IMR-90 (cell line): ENCODE measurements around the gene ZMAT5. TPM values are rescaled to one million over a fixed set of nuclear protein-coding genes. Genes with fewer than 3 reads are reported as not detected.

Source experiments
- ATAC-seq: fragments of 200-7000 bp; cut with Tn5 transposase; 2 replicates; pipeline ENCODE4 v1.9.1; 2020; ENCODE audit warnings: low read depth, mild to moderate bottlenecking, moderate library complexity
- BruUV-seq: library from RNA; stranded (reverse); fragments of 400-500 nt; replicated peaks from 2 replicates; lab custom pipeline; 2021; lab: Mats Ljungman, UMichigan
- CTCF ChIA-PET: fragments of 300-600 bp; formaldehyde crosslinking; extraction: SDS; loops from one replicate; lab custom pipeline; 2021; ENCODE audit warnings: antibody characterized with exemption; lab: Yijun Ruan, JAX
- POLR2A ChIA-PET: fragments of 300-600 bp; sonication (Branson Sonifier 250); formaldehyde crosslinking; loops from one replicate; lab custom pipeline; 2022; ENCODE audit warnings: antibody characterized with exemption; ENCODE audit not compliant: unreplicated experiment; lab: Charles Lee
- DNase-seq: peaks from one replicate; pipeline ENCODE4 v3.0.0; 2013
- H2AFZ ChIP-seq: replicated peaks from 2 replicates; pipeline ENCODE3; 2013; ENCODE audit warnings: low read length, mild to moderate bottlenecking; ENCODE audit not compliant: poor library complexity
- H2AK5ac ChIP-seq: 2 replicates; pipeline ENCODE4 v1.6.1; 2013; ENCODE audit warnings: low read depth, low read length, inconsistent platforms
- H2AK9ac ChIP-seq: replicated peaks from 2 replicates; pipeline ENCODE3; 2013; ENCODE audit warnings: mild to moderate bottlenecking, low read depth, low read length, moderate library complexity; ENCODE audit not compliant: poor library complexity
- H2BK120ac ChIP-seq: 2 replicates; pipeline ENCODE4 v1.6.1; 2013; ENCODE audit warnings: low read depth, low read length, inconsistent platforms
- H2BK15ac ChIP-seq: 3 replicates; pipeline ENCODE4 v1.6.1; 2013; ENCODE audit warnings: low read depth, low read length, inconsistent platforms
- H2BK20ac ChIP-seq: 2 replicates; pipeline ENCODE4 v1.6.1; 2013; ENCODE audit warnings: low read depth, mild to moderate bottlenecking, inconsistent platforms, low read length, moderate library complexity
- H2BK5ac ChIP-seq: 2 replicates; pipeline ENCODE4 v1.6.1; 2013; ENCODE audit warnings: mild to moderate bottlenecking, low read depth, low read length, inconsistent platforms; ENCODE audit not compliant: poor library complexity, severe bottlenecking
- H3K14ac ChIP-seq: replicated peaks from 2 replicates; pipeline ENCODE4 v1.6.1; 2013; ENCODE audit warnings: low read depth, low read length, inconsistent platforms
- H3K18ac ChIP-seq: 2 replicates; pipeline ENCODE4 v1.6.1; 2013; ENCODE audit warnings: low read depth, low read length, control low read depth
- H3K23ac ChIP-seq: 2 replicates; pipeline ENCODE4 v1.6.1; 2013; ENCODE audit warnings: low read depth, low read length, inconsistent platforms
- H3K27ac ChIP-seq: 2 replicates; pipeline ENCODE4 v1.5.1; 2013; ENCODE audit warnings: mild to moderate bottlenecking, control low read depth, low read length; ENCODE audit not compliant: insufficient read depth
- H3K27me3 ChIP-seq: 2 replicates; pipeline ENCODE4 v1.6.1; 2013; ENCODE audit warnings: low read length; ENCODE audit not compliant: control insufficient read depth, insufficient read depth
- H3K36me3 ChIP-seq: 2 replicates; pipeline ENCODE4 v1.6.1; 2013; ENCODE audit warnings: low read length, mixed read lengths; ENCODE audit not compliant: control insufficient read depth, insufficient read depth
- H3K4ac ChIP-seq: 2 replicates; pipeline ENCODE4 v1.6.1; 2013; ENCODE audit warnings: low read depth, low read length, inconsistent platforms
- H3K4me1 ChIP-seq: 2 replicates; pipeline ENCODE4 v1.6.1; 2013; ENCODE audit warnings: low read length, mixed read lengths; ENCODE audit not compliant: control insufficient read depth, insufficient read depth
- H3K4me2 ChIP-seq: 2 replicates; pipeline ENCODE4 v1.6.1; 2013; ENCODE audit warnings: low read depth, mild to moderate bottlenecking, control low read depth, low read length, moderate library complexity
- H3K4me3 ChIP-seq: 2 replicates; pipeline ENCODE4 v1.5.1; 2013; ENCODE audit warnings: low read depth, mild to moderate bottlenecking, control low read depth, low read length, moderate library complexity; ENCODE audit not compliant: insufficient read depth
- H3K56ac ChIP-seq: 2 replicates; pipeline ENCODE4 v1.6.1; 2013; ENCODE audit warnings: low read length, inconsistent platforms; ENCODE audit not compliant: insufficient read depth; ENCODE audit errors: extremely low read depth
- H3K79me1 ChIP-seq, 2 experiments: 2 replicates each; pipeline ENCODE4 v1.6.1; 2013; ENCODE audit warnings: low read length in 2 of 2, inconsistent platforms in 1 of 2, low read depth in 1 of 2
- H3K9ac ChIP-seq: 2 replicates; pipeline ENCODE4 v1.6.1; 2013; ENCODE audit warnings: low read depth, low read length, control low read depth
- H3K9me1 ChIP-seq: 2 replicates; pipeline ENCODE4 v1.6.1; 2013; ENCODE audit warnings: low read length, inconsistent platforms; ENCODE audit not compliant: insufficient read depth
- H3K9me3 ChIP-seq: 2 replicates; pipeline ENCODE4 v1.6.1; 2013; ENCODE audit warnings: low read length; ENCODE audit not compliant: control insufficient read depth, insufficient read depth
- H4K20me1 ChIP-seq: 2 replicates; pipeline ENCODE4 v1.6.1; 2013; ENCODE audit warnings: low read length, inconsistent platforms; ENCODE audit not compliant: insufficient read depth
- H4K5ac ChIP-seq: 2 replicates; pipeline ENCODE4 v1.6.1; 2013; ENCODE audit warnings: mild to moderate bottlenecking, low read depth, low read length, control low read depth
- H4K8ac ChIP-seq, 2 experiments: 2 replicates each; pipeline ENCODE4 v1.6.1; 2013; ENCODE audit warnings: low read depth in 2 of 2, low read length in 2 of 2, control low read depth in 1 of 2, inconsistent platforms in 1 of 2
- H4K91ac ChIP-seq: 2 replicates; pipeline ENCODE4 v1.6.1; 2013; ENCODE audit warnings: low read depth, low read length, inconsistent platforms; ENCODE audit not compliant: insufficient read depth
- BHLHE40 ChIP-seq: fragments of 150-350 bp; IDR thresholded peaks from 2 replicates; pipeline ENCODE4 v1.6.1; 2016; ENCODE audit warnings: mild to moderate bottlenecking, low read depth, low read length
- CEBPB ChIP-seq: IDR thresholded peaks from 2 replicates; pipeline ENCODE4 v1.6.1; 2012; ENCODE audit warnings: low read depth, low read length, improper control_type of control experiment
- CTCF ChIP-seq: conservative IDR thresholded peaks from 2 replicates; pipeline ENCODE4 v1.5.1; 2012; ENCODE audit warnings: mild to moderate bottlenecking, low read depth, low read length, improper control_type of control experiment
- MAZ ChIP-seq: IDR thresholded peaks from 2 replicates; pipeline ENCODE4 v1.6.1; 2012; ENCODE audit warnings: low read depth, mild to moderate bottlenecking, low read length, improper control_type of control experiment, moderate library complexity, borderline replicate concordance
- MXI1 ChIP-seq: IDR thresholded peaks from 2 replicates; pipeline ENCODE4 v1.6.1; 2012; ENCODE audit warnings: low read depth, mild to moderate bottlenecking, low read length, moderate library complexity, borderline replicate concordance
- RAD21 ChIP-seq: IDR thresholded peaks from 2 replicates; pipeline ENCODE4 v1.6.1; 2012; ENCODE audit warnings: low read length, improper control_type of control experiment
- RCOR1 ChIP-seq: IDR thresholded peaks from 2 replicates; pipeline ENCODE4 v1.6.1; 2012; ENCODE audit warnings: mild to moderate bottlenecking, low read length, improper control_type of control experiment; ENCODE audit not compliant: insufficient replicate concordance
- RFX5 ChIP-seq: IDR thresholded peaks from 2 replicates; pipeline ENCODE4 v1.8.0; 2012; ENCODE audit warnings: low read depth, mild to moderate bottlenecking, low read length, moderate library complexity
- SMC3 ChIP-seq: fragments of 150-350 bp; IDR thresholded peaks from 2 replicates; pipeline ENCODE4 v1.6.1; 2016; ENCODE audit warnings: low read depth, mild to moderate bottlenecking, antibody characterized with exemption, low read length, moderate library complexity
- WGBS, 2 experiments: methylation state at CpG; one replicate each; pipeline versions ENCODE4 v1.1.5 to v1.1.7; 2013; ENCODE audit warnings: missing lambda C conversion rate in 2 of 2; ENCODE audit not compliant: insufficient read length in 1 of 2; ENCODE audit errors: extremely low coverage in 2 of 2; 5-methylcytosine and 5-hydroxymethylcytosine counted together
- dilution Hi-C: fragments of 300-500 bp; cut with HindIII; formaldehyde crosslinking; loops from one replicate; pipeline ENCODE4 v1.14.3; 2018; ENCODE audit warnings: low sequenced_read_pairs; ENCODE audit not compliant: unreplicated experiment
- in situ Hi-C: fragments of 300-500 bp; cut with MboI; formaldehyde crosslinking; loops from 3 replicates; pipeline ENCODE4 v1.14.3; 2019; ENCODE audit warnings: low sequenced_read_pairs, inconsistent platforms, mixed read lengths
- intact Hi-C: fragments of 100-400 bp; cut with micrococcal nuclease; formaldehyde crosslinking; loops from 2 replicates; pipeline ENCODE4 v1.10.0; 2022
- polyA plus RNA-seq, 3 experiments: library from polyadenylated mRNA; depleted of rRNA; stranded (reverse); fragments of >200 nt; gene quantifications; 2 replicates each; pipeline ENCODE4 v1.2.3, GENCODE V29; 2012; ENCODE audit warnings: low replicate concordance in 1 of 3
- total RNA-seq: library from RNA; depleted of rRNA; stranded (reverse); fragments of >200 nt; gene quantifications from 2 replicates; pipeline ENCODE4 v1.2.3, GENCODE V29; 2012

ZMAT5 gene
- total and polyA plus RNA-seq, 2 of the 4 experiments (the other 2 are of a cell fraction): 21.7 to 31.8 TPM

DNA sequence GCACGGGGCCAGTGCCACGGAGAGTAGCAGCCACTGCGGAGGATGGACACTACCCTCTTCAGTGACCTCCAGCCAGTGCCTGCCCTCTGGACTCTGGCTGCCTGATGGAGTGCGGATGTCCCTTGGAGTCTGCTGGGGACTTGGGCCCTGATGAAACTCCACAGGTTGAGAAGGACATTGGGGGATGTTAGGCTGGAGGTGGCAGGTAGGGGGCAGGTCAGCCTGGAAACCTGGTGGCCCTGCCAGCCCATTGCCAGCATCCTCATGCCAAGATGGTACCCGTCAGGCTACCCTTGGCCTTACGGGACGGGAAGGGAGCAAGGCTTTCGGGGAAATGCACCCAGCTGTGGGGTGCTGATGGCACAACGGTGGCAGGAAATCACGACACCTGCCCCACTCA lies 43.0 kb downstream of the ZMAT5 start:
- H4K91ac ChIP-seq: no peak overlapping the region
- WGBS, 2 experiments: 82% methylated on average over 10 of the region's 10 CpGs; no CpG with 5 or more reads in 1 of the 2 experiments
- TF ChIP-seq MXI1: no peak
- no peak for TF ChIP-seq RCOR1
- no peak for TF ChIP-seq SMC3
- TF ChIP-seq CTCF: no peak
- TF ChIP-seq CEBPB: no peak
- TF ChIP-seq BHLHE40: no peak
- no peak for TF ChIP-seq MAZ
- no peak for TF ChIP-seq RAD21
- no peak for TF ChIP-seq RFX5
- H3K79me1 ChIP-seq: no peaks in the 10 kb centered on the region
- peaks cover 9% of the 10 kb centered on the region for H4K20me1 ChIP-seq
- ChIA-PET CTCF (no interaction called here), POLR2A (no interaction called here)
- dilution Hi-C loops: no loop called here
- H3K14ac ChIP-seq: no peak overlapping the region
- no peak overlapping the region for H2BK5ac ChIP-seq
- no peak overlapping the region for H2BK20ac ChIP-seq
- intact Hi-C loops: no loop called here
- H3K56ac ChIP-seq: no peak overlapping the region
- no peaks in the 10 kb centered on the region for H3K9me1 ChIP-seq
- no peak overlapping the region for H4K5ac ChIP-seq
- no peak overlapping the region for H3K4ac ChIP-seq
- in situ Hi-C loops: no loop called here
- no peak overlapping the region for H3K4me3 ChIP-seq
- H2BK120ac ChIP-seq: no peak overlapping the region
- BruUV-seq: no TSS peak
- DNase-seq: no peak
- no peak overlapping the region for H2AFZ ChIP-seq
- ATAC-seq: no peak
- H2BK15ac ChIP-seq: no peak overlapping the region
- H3K27ac ChIP-seq: no peak overlapping the region
- no peak overlapping the region for H3K4me2 ChIP-seq
- no peak overlapping the region for H3K23ac ChIP-seq
- H3K36me3 ChIP-seq: no peaks in the 10 kb centered on the region
- no peak overlapping the region for H2AK5ac ChIP-seq
- H3K27me3 ChIP-seq: peaks cover 62% of the 10 kb centered on the region
- no peak overlapping the region for H3K18ac ChIP-seq
- no peak overlapping the region for H3K9ac ChIP-seq
- peak overlapping the region; percentile 55 for H2AK9ac ChIP-seq
- H4K8ac ChIP-seq: no peak overlapping the region
- no peaks in the 10 kb centered on the region for H3K9me3 ChIP-seq
- no peaks in the 10 kb centered on the region; the same call in 1 of the 2 replicates for H3K4me1 ChIP-seq
